ENCODE data around the gene ADCY2.

ADCY2 gene

GRCh38 chr5:7385681-7386080 lies 10.3 kb upstream of the ADCY2 start:
- Histone ChIP-seq H3K4me2 (no peak overlapping the region), H3K79me2 (ENCODE audit: insufficient read depth, low read depth) (no peaks in the 10 kb centered on the region), H3K4me3 (IDR thresholded peaks at IDR 0.05; ENCODE audit: insufficient read depth, low read depth, low read length) (no peak overlapping the region), H3K9ac (no peak overlapping the region), H3K27me3 (ENCODE audit: insufficient read depth, low read depth) (no peaks in the 10 kb centered on the region), H2AFZ (ENCODE audit: low read depth) (no peak overlapping the region), H4K20me1 (ENCODE audit: insufficient read depth) (no peaks in the 10 kb centered on the region), H3K36me3 (ENCODE audit: insufficient read depth) (no peaks in the 10 kb centered on the region), H3K4me1 (ENCODE audit: low read depth, poor library complexity, severe bottlenecking) (no peaks in the 10 kb centered on the region), H3K27ac (no peak overlapping the region)
- TF ChIP-seq CTCF (conservative IDR thresholded peaks at IDR 0.05; ENCODE audit: low read depth, low read length): no peak

GRCh38 chr5:7388553-7388952 lies 7.4 kb upstream of the ADCY2 start:
- no peak overlapping the region for H3K4me2 ChIP-seq
- H3K9ac ChIP-seq: no peak overlapping the region
- no peak overlapping the region for H2AFZ ChIP-seq (ENCODE audit: low read depth)
- no peaks in the 10 kb centered on the region for H3K4me1 ChIP-seq (ENCODE audit: low read depth, poor library complexity, severe bottlenecking)
- H3K4me3 ChIP-seq (IDR thresholded peaks at IDR 0.05; ENCODE audit: insufficient read depth, low read depth, low read length): no peak overlapping the region
- H3K27ac ChIP-seq: no peak overlapping the region
- H3K79me2 ChIP-seq (ENCODE audit: insufficient read depth, low read depth): no peaks in the 10 kb centered on the region
- H3K27me3 ChIP-seq (ENCODE audit: insufficient read depth, low read depth): no peaks in the 10 kb centered on the region
- H3K36me3 ChIP-seq (ENCODE audit: insufficient read depth): no peaks in the 10 kb centered on the region
- no peaks in the 10 kb centered on the region for H4K20me1 ChIP-seq (ENCODE audit: insufficient read depth)
- TF ChIP-seq CTCF (conservative IDR thresholded peaks at IDR 0.05; ENCODE audit: low read depth, low read length): no peak

- H3K27ac ChIP-seq: no peak overlapping the region
These were observed 4.7 kb upstream of the ADCY2 start for GRCh38 chr5:7391215-7391614.

GRCh38 chr5:7391814-7392692 lies 3.9 kb upstream of the ADCY2 start:
- no peaks in the 10 kb centered on the region for H3K79me2 ChIP-seq (ENCODE audit: insufficient read depth, low read depth)
- no peaks in the 10 kb centered on the region for H3K27me3 ChIP-seq (ENCODE audit: insufficient read depth, low read depth)
- H2AFZ ChIP-seq (ENCODE audit: low read depth): no peak overlapping the region
- no peaks in the 10 kb centered on the region for H4K20me1 ChIP-seq (ENCODE audit: insufficient read depth)
- H3K4me2 ChIP-seq: no peak overlapping the region
- H3K4me3 ChIP-seq (IDR thresholded peaks at IDR 0.05; ENCODE audit: insufficient read depth, low read depth, low read length): no peak overlapping the region
- TF ChIP-seq CTCF (conservative IDR thresholded peaks at IDR 0.05; ENCODE audit: low read depth, low read length): peak; percentile 65
- no peaks in the 10 kb centered on the region for H3K4me1 ChIP-seq (ENCODE audit: low read depth, poor library complexity, severe bottlenecking)
- H3K27ac ChIP-seq: no peak overlapping the region
- H3K36me3 ChIP-seq (ENCODE audit: insufficient read depth): no peaks in the 10 kb centered on the region
- no peak overlapping the region for H3K9ac ChIP-seq

More at GRCh38 chr5:7391215-7391614, 4.7 kb upstream of the ADCY2 start:
- no peak overlapping the region for H2AFZ ChIP-seq (ENCODE audit: low read depth)
- no peak overlapping the region for H3K9ac ChIP-seq
- no peaks in the 10 kb centered on the region for H3K36me3 ChIP-seq (ENCODE audit: insufficient read depth)
- no peaks in the 10 kb centered on the region for H4K20me1 ChIP-seq (ENCODE audit: insufficient read depth)
- H3K79me2 ChIP-seq (ENCODE audit: insufficient read depth, low read depth): no peaks in the 10 kb centered on the region
- no peak overlapping the region for H3K4me3 ChIP-seq (IDR thresholded peaks at IDR 0.05; ENCODE audit: insufficient read depth, low read depth, low read length)
- no peak for TF ChIP-seq CTCF (conservative IDR thresholded peaks at IDR 0.05; ENCODE audit: low read depth, low read length)
- H3K4me1 ChIP-seq (ENCODE audit: low read depth, poor library complexity, severe bottlenecking): no peaks in the 10 kb centered on the region
- no peaks in the 10 kb centered on the region for H3K27me3 ChIP-seq (ENCODE audit: insufficient read depth, low read depth)
- H3K4me2 ChIP-seq: no peak overlapping the region

All from KMS-11 (cell line).